Tibial artery (tissue), 4 donors: ENCODE measurements around the gene ENTREP3.
"Not testable (repeated sequence)": the region's sequence is repeated elsewhere in the genome, so short reads cannot be mapped to it uniquely, and the experiment has no call there.

Experiments used
- DNase-seq, 2 donors: peaks; one replicate each; pipeline ENCODE4 v3.0.0-alpha.2; 2019
- H3K27ac ChIP-seq, 2 donors: fragments of 200-600 bp; sonication (generic) in 1 of 2; 1 replicate in 1 of 2; 2 replicates in 1 of 2; pipeline ENCODE4 v1.5.1; 2018 to 2019; ENCODE audit warnings: mild to moderate bottlenecking in 1 of 2
- H3K27me3 ChIP-seq, 2 donors: fragments of 200-600 bp; sonication (generic) in 1 of 2; one replicate each; pipeline versions ENCODE4 v1.5.1 to v1.6.0; 2016 to 2019
- H3K36me3 ChIP-seq, 3 donors: fragments of 200-600 bp; sonication (generic) in 2 of 3; one replicate each; pipeline ENCODE4 v1.5.1; 2016 to 2019; ENCODE audit warnings: mild to moderate bottlenecking in 2 of 3
- H3K4me1 ChIP-seq, 4 donors: fragments of 200-600 bp; sonication (generic) in 2 of 4; 1 replicate in 3 of 4; 2 replicates in 1 of 4; pipeline ENCODE4 v1.5.1; 2016 to 2019
- H3K4me3 ChIP-seq, 2 donors: fragments of 200-600 bp; sonication (generic) in 1 of 2; 1 replicate in 1 of 2; 2 replicates in 1 of 2; pipeline ENCODE4 v1.5.1; 2018 to 2019; ENCODE audit warnings: mild to moderate bottlenecking in 2 of 2
- H3K9me3 ChIP-seq, 3 donors: fragments of 200-600 bp; sonication (generic) in 1 of 3; one replicate each; pipeline ENCODE4 v1.5.1; 2016 to 2019
- CTCF ChIP-seq, 2 experiments: fragments of 200-600 bp in 1 of 2; fragments of 450-650 bp in 1 of 2; IDR thresholded peaks; one replicate each; pipeline ENCODE4 v1.5.1; 2017 to 2019; ENCODE audit warnings: antibody characterized with exemption in 2 of 2, mild to moderate bottlenecking in 1 of 2, moderate library complexity in 1 of 2
- intact Hi-C: fragments of 100-400 bp; cut with DNase I; formaldehyde crosslinking; loops from one replicate; pipeline ENCODE4 v1.15.0; 2023; ENCODE audit warnings: low total_unique reads

Gene ENTREP3

GRCh38 chr1:155293086-155293749 lies 37.9 kb upstream of the ENTREP3 start:
- no peak overlapping the region for H3K27ac ChIP-seq
- intact Hi-C loops: no loop called here
- peaks cover 0 to 12% (median 6%) of the 10 kb centered on the region in 4 donors for H3K4me1 ChIP-seq
- no peaks in the 10 kb centered on the region for H3K9me3 ChIP-seq
- H3K4me3 ChIP-seq: no peak overlapping the region
- TF ChIP-seq CTCF (IDR thresholded peaks at IDR 0.05): no peak
- H3K36me3 ChIP-seq: no peaks in the 10 kb centered on the region
- peaks cover 0 to 37% of the 10 kb centered on the region in 2 donors for H3K27me3 ChIP-seq
- no peak for DNase-seq

- H3K4me1 ChIP-seq: peaks cover 0 to 12% (median 6%) of the 10 kb centered on the region in 4 donors
- H3K36me3 ChIP-seq, H3K4me3 ChIP-seq, DNase-seq, H3K27ac ChIP-seq, H3K9me3 ChIP-seq, intact Hi-C loops: not testable (repeated sequence)
- H3K27me3 ChIP-seq: peaks cover 0 to 24% of the 10 kb centered on the region in 2 donors
Measured at GRCh38 chr1:155291006-155291405, 35.7 kb upstream of the ENTREP3 start.

- no peak for TF ChIP-seq CTCF (IDR thresholded peaks at IDR 0.05)
- DNase-seq: no peak
Measured at GRCh38 chr1:155287987-155288543, 32.8 kb upstream of the ENTREP3 start.

GRCh38 chr1:155286544-155286943 lies 31.3 kb upstream of the ENTREP3 start:
- TF ChIP-seq CTCF (IDR thresholded peaks at IDR 0.05): no peak
- H3K27me3 ChIP-seq: peaks cover 0 to 3% of the 10 kb centered on the region in 2 donors
- no peak for DNase-seq
- no peak overlapping the region for H3K4me3 ChIP-seq
- no peaks in the 10 kb centered on the region for H3K9me3 ChIP-seq
- H3K27ac ChIP-seq: no peak overlapping the region
- H3K4me1 ChIP-seq: no peaks in the 10 kb centered on the region
- intact Hi-C loops: no loop called here
- peaks cover 0 to 5% (median 0%) of the 10 kb centered on the region in 3 donors for H3K36me3 ChIP-seq

More at GRCh38 chr1:155287987-155288543, 32.8 kb upstream of the ENTREP3 start:
- Histone ChIP-seq H3K36me3 (peaks cover 0 to 5% (median 0%) of the 10 kb centered on the region in 3 donors), H3K9me3 (no peaks in the 10 kb centered on the region), H3K27me3 (peaks cover 0 to 3% of the 10 kb centered on the region in 2 donors), H3K4me3 (no peak overlapping the region), H3K4me1 (no peaks in the 10 kb centered on the region), H3K27ac (no peak overlapping the region)
- intact Hi-C loops: no loop called here

- Histone ChIP-seq H3K36me3 (peaks cover 0 to 5% (median 0%) of the 10 kb centered on the region in 3 donors), H3K9me3 (no peaks in the 10 kb centered on the region), H3K4me3 (no peak overlapping the region), H3K27me3 (no peaks in the 10 kb centered on the region), H3K27ac (no peak overlapping the region), H3K4me1 (no peaks in the 10 kb centered on the region)
- no peak for DNase-seq
- intact Hi-C loops: no loop called here
- TF ChIP-seq CTCF (IDR thresholded peaks at IDR 0.05): no peak
Measured at GRCh38 chr1:155285631-155286044, 30.4 kb upstream of the ENTREP3 start.

GRCh38 chr1:155285063-155285462 lies 29.8 kb upstream of the ENTREP3 start:
- no peak overlapping the region for H3K27ac ChIP-seq
- no peaks in the 10 kb centered on the region for H3K4me1 ChIP-seq
- H3K36me3 ChIP-seq: peaks cover 0 to 5% (median 0%) of the 10 kb centered on the region in 3 donors
- DNase-seq: no peak
- H3K9me3 ChIP-seq: no peaks in the 10 kb centered on the region
- TF ChIP-seq CTCF (IDR thresholded peaks at IDR 0.05): no peak
- intact Hi-C loops: no loop called here
- no peaks in the 10 kb centered on the region for H3K27me3 ChIP-seq
- H3K4me3 ChIP-seq: no peak overlapping the region
